Breast epithelium (tissue), 3 donors: ENCODE measurements around the gene NOSIP.

Experiments used
- POLR2AphosphoS5 ChIP-seq, 3 donors: sonication (generic); formaldehyde crosslinking; IDR thresholded peaks; one replicate each; pipeline ENCODE4 v1.6.1; 2017; ENCODE audit warnings: antibody characterized with exemption in 3 of 3
- TF ChIP-seq, protein P1 (sequence below), 3 donors: fragments of 450-650 bp; IDR thresholded peaks; one replicate each; pipeline ENCODE4 v1.5.1; 2016 to 2017; ENCODE audit warnings: antibody characterized with exemption in 3 of 3, mild to moderate bottlenecking in 3 of 3, moderate library complexity in 3 of 3

- TF ChIP-seq, protein P1, sequence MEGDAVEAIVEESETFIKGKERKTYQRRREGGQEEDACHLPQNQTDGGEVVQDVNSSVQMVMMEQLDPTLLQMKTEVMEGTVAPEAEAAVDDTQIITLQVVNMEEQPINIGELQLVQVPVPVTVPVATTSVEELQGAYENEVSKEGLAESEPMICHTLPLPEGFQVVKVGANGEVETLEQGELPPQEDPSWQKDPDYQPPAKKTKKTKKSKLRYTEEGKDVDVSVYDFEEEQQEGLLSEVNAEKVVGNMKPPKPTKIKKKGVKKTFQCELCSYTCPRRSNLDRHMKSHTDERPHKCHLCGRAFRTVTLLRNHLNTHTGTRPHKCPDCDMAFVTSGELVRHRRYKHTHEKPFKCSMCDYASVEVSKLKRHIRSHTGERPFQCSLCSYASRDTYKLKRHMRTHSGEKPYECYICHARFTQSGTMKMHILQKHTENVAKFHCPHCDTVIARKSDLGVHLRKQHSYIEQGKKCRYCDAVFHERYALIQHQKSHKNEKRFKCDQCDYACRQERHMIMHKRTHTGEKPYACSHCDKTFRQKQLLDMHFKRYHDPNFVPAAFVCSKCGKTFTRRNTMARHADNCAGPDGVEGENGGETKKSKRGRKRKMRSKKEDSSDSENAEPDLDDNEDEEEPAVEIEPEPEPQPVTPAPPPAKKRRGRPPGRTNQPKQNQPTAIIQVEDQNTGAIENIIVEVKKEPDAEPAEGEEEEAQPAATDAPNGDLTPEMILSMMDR (IDR thresholded peaks at IDR 0.05) = no peak
- no peak for TF ChIP-seq POLR2AphosphoS5 (IDR thresholded peaks at IDR 0.05)
These were observed 14.1 kb downstream of the NOSIP start for GRCh38 chr19:49566302-49566701.
